SK-N-SH treated with all-trans-retinoic acid at 6 μM for 48 hours (cell line): ENCODE measurements around the gene SMIM7.
"Not testable (repeated sequence)": the region's sequence is repeated elsewhere in the genome, so short reads cannot be mapped to it uniquely, and the experiment has no call there.

Experiments used
- ARNTL ChIP-seq: fragments of 450-650 bp; formaldehyde crosslinking; IDR thresholded peaks from 2 replicates; pipeline ENCODE4 v1.5.0; 2020; ENCODE audit warnings: low read depth, mild to moderate bottlenecking, moderate library complexity, borderline replicate concordance
- BACH2 ChIP-seq: fragments of 250-450 bp; sonication (Bioruptor Pico); IDR thresholded peaks from 2 replicates; pipeline ENCODE4 v1.9.0; 2021; ENCODE audit warnings: mild to moderate bottlenecking, borderline replicate concordance
- OSR1 ChIP-seq: fragments of 250-450 bp; sonication (Bioruptor Pico); IDR thresholded peaks from 2 replicates; pipeline ENCODE4 v1.8.0; 2022; ENCODE audit warnings: moderate library complexity, mild to moderate bottlenecking, inconsistent platforms
- PPARA ChIP-seq: fragments of 250-450 bp; sonication (Bioruptor Pico); IDR thresholded peaks from 2 replicates; pipeline ENCODE4 v1.5.0; 2020; ENCODE audit warnings: mild to moderate bottlenecking, borderline replicate concordance
- RARB ChIP-seq: fragments of 250-450 bp; sonication (Bioruptor Pico); IDR thresholded peaks from 2 replicates; pipeline ENCODE4 v1.8.0; 2021; ENCODE audit warnings: mild to moderate bottlenecking, moderate library complexity
- SNAI2 ChIP-seq: fragments of 250-450 bp; sonication (Bioruptor Pico); IDR thresholded peaks from 2 replicates; pipeline ENCODE4 v1.5.0; 2020; ENCODE audit warnings: mild to moderate bottlenecking, moderate library complexity
- TOX ChIP-seq: fragments of 250-450 bp; sonication (Bioruptor Pico); IDR thresholded peaks from 2 replicates; pipeline ENCODE4 v1.8.0; 2021; ENCODE audit warnings: mild to moderate bottlenecking, moderate library complexity, borderline replicate concordance
- ZFP3 ChIP-seq: fragments of 250-450 bp; sonication (Bioruptor Pico); IDR thresholded peaks from 2 replicates; pipeline ENCODE4 v1.5.0; 2020; ENCODE audit warnings: mild to moderate bottlenecking, moderate library complexity
- ZFP30 ChIP-seq: fragments of 450-650 bp; formaldehyde crosslinking; IDR thresholded peaks from 2 replicates; pipeline ENCODE4 v1.5.0; 2022; ENCODE audit warnings: mild to moderate bottlenecking, moderate library complexity
- ZNF70 ChIP-seq: fragments of 450-650 bp; formaldehyde crosslinking; IDR thresholded peaks from 2 replicates; pipeline ENCODE4 v1.5.0; 2020; ENCODE audit warnings: mild to moderate bottlenecking, moderate library complexity
- TF ChIP-seq, protein P1 (sequence below): fragments of 250-450 bp; sonication (Bioruptor Pico); IDR thresholded peaks from 2 replicates; pipeline ENCODE4 v1.8.0; 2020; ENCODE audit warnings: mild to moderate bottlenecking, moderate library complexity, borderline replicate concordance
- TF ChIP-seq, protein P2 (sequence below): fragments of 250-450 bp; sonication (Bioruptor Pico); IDR thresholded peaks from 2 replicates; pipeline ENCODE4 v1.5.1; 2020; ENCODE audit warnings: low read depth, mild to moderate bottlenecking, moderate library complexity
- TF ChIP-seq, protein P3 (sequence below): fragments of 250-450 bp; sonication (Bioruptor Pico); IDR thresholded peaks from 2 replicates; pipeline ENCODE4 v1.5.0; 2020; ENCODE audit warnings: mild to moderate bottlenecking, moderate library complexity

DNA sequence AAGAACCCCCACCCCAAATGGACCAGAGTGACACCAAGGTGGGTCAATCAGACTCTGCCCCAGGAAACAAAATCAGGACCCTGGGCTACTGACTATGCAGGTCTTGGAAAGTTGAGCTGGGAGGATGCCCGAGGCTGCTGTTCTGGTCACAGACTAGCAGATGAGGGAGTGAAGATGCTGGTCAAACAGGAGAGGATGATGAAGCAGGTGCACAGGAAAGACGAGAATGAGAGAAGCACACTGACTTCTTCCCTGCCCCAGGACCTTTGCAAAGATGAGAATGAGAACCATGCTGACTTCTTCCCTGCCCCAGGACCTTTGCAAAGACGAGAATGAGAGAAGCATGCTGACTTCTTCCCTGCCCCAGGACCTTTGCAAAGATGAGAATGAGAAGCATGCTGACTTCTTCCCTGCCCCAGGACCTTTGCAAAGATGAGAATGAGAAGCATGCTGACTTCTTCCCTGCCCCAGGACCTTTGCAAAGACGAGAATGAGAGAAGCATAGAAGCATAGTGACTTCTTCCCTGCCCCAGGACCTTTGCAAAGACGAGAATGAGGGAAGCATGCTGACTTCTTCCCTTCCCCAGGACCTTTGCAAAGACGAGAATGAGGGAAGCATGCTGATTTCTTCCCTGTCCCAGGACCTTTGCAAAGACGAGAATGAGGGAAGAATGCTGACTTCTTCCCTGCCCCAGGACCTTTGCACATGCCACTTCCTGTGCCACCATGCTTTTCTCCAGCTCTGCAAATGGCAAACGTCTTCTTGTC lies 8.3 kb downstream of the SMIM7 start:
- TF ChIP-seq ZFP3 (CRISPR knock-in tag); BACH2 (CRISPR knock-in tag); ZNF70; RARB (CRISPR knock-in tag); OSR1 (CRISPR knock-in tag); PPARA (CRISPR knock-in tag); SNAI2 (CRISPR knock-in tag); TOX (CRISPR knock-in tag); ARNTL (CRISPR knock-in tag); ZFP30: not testable (repeated sequence)
- TF ChIP-seq, protein P1, sequence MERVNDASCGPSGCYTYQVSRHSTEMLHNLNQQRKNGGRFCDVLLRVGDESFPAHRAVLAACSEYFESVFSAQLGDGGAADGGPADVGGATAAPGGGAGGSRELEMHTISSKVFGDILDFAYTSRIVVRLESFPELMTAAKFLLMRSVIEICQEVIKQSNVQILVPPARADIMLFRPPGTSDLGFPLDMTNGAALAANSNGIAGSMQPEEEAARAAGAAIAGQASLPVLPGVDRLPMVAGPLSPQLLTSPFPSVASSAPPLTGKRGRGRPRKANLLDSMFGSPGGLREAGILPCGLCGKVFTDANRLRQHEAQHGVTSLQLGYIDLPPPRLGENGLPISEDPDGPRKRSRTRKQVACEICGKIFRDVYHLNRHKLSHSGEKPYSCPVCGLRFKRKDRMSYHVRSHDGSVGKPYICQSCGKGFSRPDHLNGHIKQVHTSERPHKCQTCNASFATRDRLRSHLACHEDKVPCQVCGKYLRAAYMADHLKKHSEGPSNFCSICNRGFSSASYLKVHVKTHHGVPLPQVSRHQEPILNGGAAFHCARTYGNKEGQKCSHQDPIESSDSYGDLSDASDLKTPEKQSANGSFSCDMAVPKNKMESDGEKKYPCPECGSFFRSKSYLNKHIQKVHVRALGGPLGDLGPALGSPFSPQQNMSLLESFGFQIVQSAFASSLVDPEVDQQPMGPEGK = not testable (repeated sequence)
- TF ChIP-seq, protein P2, sequence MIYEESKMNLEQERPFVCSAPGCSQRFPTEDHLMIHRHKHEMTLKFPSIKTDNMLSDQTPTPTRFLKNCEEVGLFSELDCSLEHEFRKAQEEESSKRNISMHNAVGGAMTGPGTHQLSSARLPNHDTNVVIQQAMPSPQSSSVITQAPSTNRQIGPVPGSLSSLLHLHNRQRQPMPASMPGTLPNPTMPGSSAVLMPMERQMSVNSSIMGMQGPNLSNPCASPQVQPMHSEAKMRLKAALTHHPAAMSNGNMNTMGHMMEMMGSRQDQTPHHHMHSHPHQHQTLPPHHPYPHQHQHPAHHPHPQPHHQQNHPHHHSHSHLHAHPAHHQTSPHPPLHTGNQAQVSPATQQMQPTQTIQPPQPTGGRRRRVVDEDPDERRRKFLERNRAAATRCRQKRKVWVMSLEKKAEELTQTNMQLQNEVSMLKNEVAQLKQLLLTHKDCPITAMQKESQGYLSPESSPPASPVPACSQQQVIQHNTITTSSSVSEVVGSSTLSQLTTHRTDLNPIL (CRISPR knock-in tag) = not testable (repeated sequence)
- TF ChIP-seq, protein P3, sequence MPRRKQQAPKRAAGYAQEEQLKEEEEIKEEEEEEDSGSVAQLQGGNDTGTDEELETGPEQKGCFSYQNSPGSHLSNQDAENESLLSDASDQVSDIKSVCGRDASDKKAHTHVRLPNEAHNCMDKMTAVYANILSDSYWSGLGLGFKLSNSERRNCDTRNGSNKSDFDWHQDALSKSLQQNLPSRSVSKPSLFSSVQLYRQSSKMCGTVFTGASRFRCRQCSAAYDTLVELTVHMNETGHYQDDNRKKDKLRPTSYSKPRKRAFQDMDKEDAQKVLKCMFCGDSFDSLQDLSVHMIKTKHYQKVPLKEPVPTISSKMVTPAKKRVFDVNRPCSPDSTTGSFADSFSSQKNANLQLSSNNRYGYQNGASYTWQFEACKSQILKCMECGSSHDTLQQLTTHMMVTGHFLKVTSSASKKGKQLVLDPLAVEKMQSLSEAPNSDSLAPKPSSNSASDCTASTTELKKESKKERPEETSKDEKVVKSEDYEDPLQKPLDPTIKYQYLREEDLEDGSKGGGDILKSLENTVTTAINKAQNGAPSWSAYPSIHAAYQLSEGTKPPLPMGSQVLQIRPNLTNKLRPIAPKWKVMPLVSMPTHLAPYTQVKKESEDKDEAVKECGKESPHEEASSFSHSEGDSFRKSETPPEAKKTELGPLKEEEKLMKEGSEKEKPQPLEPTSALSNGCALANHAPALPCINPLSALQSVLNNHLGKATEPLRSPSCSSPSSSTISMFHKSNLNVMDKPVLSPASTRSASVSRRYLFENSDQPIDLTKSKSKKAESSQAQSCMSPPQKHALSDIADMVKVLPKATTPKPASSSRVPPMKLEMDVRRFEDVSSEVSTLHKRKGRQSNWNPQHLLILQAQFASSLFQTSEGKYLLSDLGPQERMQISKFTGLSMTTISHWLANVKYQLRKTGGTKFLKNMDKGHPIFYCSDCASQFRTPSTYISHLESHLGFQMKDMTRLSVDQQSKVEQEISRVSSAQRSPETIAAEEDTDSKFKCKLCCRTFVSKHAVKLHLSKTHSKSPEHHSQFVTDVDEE (CRISPR knock-in tag) = not testable (repeated sequence)
